Keratinocyte (primary cell): Measurements from ENCODE around the gene PPFIA3. TPM values are rescaled to one million over a fixed set of nuclear protein-coding genes. Genes with fewer than 3 reads are reported as not detected.

ENCODE experiments used
- DNase-seq: peaks from one replicate; pipeline ENCODE4 v3.0.0-alpha.2; 2011; ENCODE audit warnings: low read depth, missing footprints, low spot score
- FAIRE-seq: peaks from 2 replicates; lab custom pipeline; 2011; peaks lifted over from hg19 to GRCh38; lab: Jason Lieb, UNC
- H2AFZ ChIP-seq: 2 replicates; pipeline ENCODE4 v1.6.0; 2012; ENCODE audit warnings: low read length, control low read depth, inconsistent platforms; ENCODE audit not compliant: control insufficient read depth
- H3K27ac ChIP-seq: 2 replicates; pipeline ENCODE4 v1.5.1; 2011; ENCODE audit warnings: low read length; ENCODE audit not compliant: control insufficient read depth, insufficient read depth
- H3K27me3 ChIP-seq: 3 replicates; pipeline ENCODE4 v1.6.0; 2011; ENCODE audit warnings: low read length; ENCODE audit not compliant: control insufficient read depth, insufficient read depth; ENCODE audit errors: extremely low read depth
- H3K36me3 ChIP-seq, 2 experiments: 2 replicates in 1 of 2; 3 replicates in 1 of 2; pipeline ENCODE4 v1.5.1; 2011; ENCODE audit warnings: low read length in 2 of 2, mild to moderate bottlenecking in 1 of 2; ENCODE audit not compliant: control insufficient read depth in 2 of 2, insufficient read depth in 2 of 2; ENCODE audit errors: extremely low read depth in 1 of 2
- H3K4me1 ChIP-seq: 3 replicates; pipeline ENCODE4 v1.5.1; 2011; ENCODE audit warnings: low read length; ENCODE audit not compliant: control insufficient read depth, insufficient read depth; ENCODE audit errors: extremely low read depth
- H3K4me2 ChIP-seq: 3 replicates; pipeline ENCODE4 v1.6.0; 2011; ENCODE audit warnings: low read depth, low read length; ENCODE audit not compliant: control insufficient read depth, insufficient read depth; ENCODE audit errors: extremely low read depth
- H3K4me3 ChIP-seq, 3 experiments: fragments of 200-600 bp in 1 of 3; sonication (generic) in 1 of 3; 2 replicates in 2 of 3; 3 replicates in 1 of 3; pipeline ENCODE4 v1.5.1; 2011 to 2016; ENCODE audit warnings: low read length in 3 of 3, mild to moderate bottlenecking in 3 of 3, control low read depth in 2 of 3, inconsistent platforms in 1 of 3, low read depth in 1 of 3, mixed read lengths in 1 of 3, mixed run types in 1 of 3, moderate library complexity in 1 of 3; ENCODE audit not compliant: control insufficient read depth in 2 of 3, insufficient read depth in 2 of 3; ENCODE audit errors: extremely low read depth in 1 of 3
- H3K79me2 ChIP-seq: 2 replicates; pipeline ENCODE4 v1.6.0; 2012; ENCODE audit warnings: low read length; ENCODE audit not compliant: control insufficient read depth, insufficient read depth
- H3K9ac ChIP-seq: 3 replicates; pipeline ENCODE4 v1.6.0; 2011; ENCODE audit warnings: low read length; ENCODE audit not compliant: control insufficient read depth, insufficient read depth; ENCODE audit errors: extremely low read depth
- H3K9me1 ChIP-seq: 3 replicates; pipeline ENCODE4 v1.6.0; 2011; ENCODE audit warnings: low read length; ENCODE audit not compliant: control insufficient read depth, insufficient read depth; ENCODE audit errors: extremely low read depth
- H3K9me3 ChIP-seq: 2 replicates; pipeline ENCODE4 v1.5.1; 2012; ENCODE audit warnings: low read depth, low read length; ENCODE audit not compliant: control insufficient read depth
- H4K20me1 ChIP-seq: 3 replicates; pipeline ENCODE4 v1.6.0; 2011; ENCODE audit warnings: low read length; ENCODE audit not compliant: control insufficient read depth, insufficient read depth; ENCODE audit errors: extremely low read depth
- CTCF ChIP-seq, 3 experiments: IDR thresholded peaks in 1 of 3; conservative IDR thresholded peaks in 1 of 3; optimal IDR thresholded peaks in 1 of 3; 2 replicates in 2 of 3; 3 replicates in 1 of 3; pipeline versions ENCODE3 to v1.5.1; 2011; ENCODE audit warnings: low read length in 3 of 3, mild to moderate bottlenecking in 3 of 3, moderate library complexity in 2 of 3, control low read depth in 1 of 3, inconsistent platforms in 1 of 3; ENCODE audit not compliant: insufficient read depth in 2 of 3; ENCODE audit errors: extremely low read depth in 1 of 3
- EZH2 ChIP-seq: IDR thresholded peaks from one replicate; pipeline ENCODE4 v1.6.1; 2012; ENCODE audit warnings: inconsistent platforms, mild to moderate bottlenecking, low read length, moderate library complexity
- dilution Hi-C: fragments of 300-500 bp; cut with MboI; formaldehyde crosslinking; loops from one replicate; pipeline ENCODE4 v1.7.0; 2020; ENCODE audit warnings: low sequenced_read_pairs; ENCODE audit not compliant: extremely low pct_ligation_motif_present
- polyA plus RNA-seq, 5 experiments: library from polyadenylated mRNA; depleted of rRNA in 3 of 5; stranded (reverse) in 3 of 5; stranded (forward) in 1 of 5; unstranded in 1 of 5; fragments of >200 nt; gene quantifications; 1 replicate in 1 of 5; 2 replicates in 3 of 5; 3 replicates in 1 of 5; pipeline versions ENCODE4 v1.2.1 to v1.2.3, GENCODE V29; 2011 to 2012; ENCODE audit warnings: missing spikeins in 2 of 5, low read depth in 1 of 5, low replicate concordance in 1 of 5
- small RNA-seq, 3 experiments: library from RNA; depleted of rRNA; stranded (forward); fragments of <200 nt; gene quantifications; one replicate each; pipeline ENCODE3, GENCODE V24; 2012; ENCODE audit warnings: low read depth in 3 of 3, low replicate concordance in 1 of 3; ENCODE audit not compliant: insufficient read length in 3 of 3

Gene PPFIA3
- polyA plus RNA-seq, 1 donor (not counting 4 experiments of a cell fraction or from before 2014, with no cell fraction given): 3.0 TPM

- dilution Hi-C loops: no loop called here
- FAIRE-seq: no peak
Observed at GRCh38 chr19:49200238-49200862, 81.0 kb downstream of the PPFIA3 start.

More at GRCh38 chr19:49200238-49200862, 81.0 kb downstream of the PPFIA3 start:
- H3K9ac ChIP-seq: no peak overlapping the region
- H3K9me3 ChIP-seq: no peaks in the 10 kb centered on the region
- peaks cover 3% of the 10 kb centered on the region for H3K9me1 ChIP-seq
- no peaks in the 10 kb centered on the region for H3K27me3 ChIP-seq
- no peak overlapping the region for H3K27ac ChIP-seq
- H3K36me3 ChIP-seq: peaks cover 18 to 37% of the 10 kb centered on the region in 2 experiments
- TF ChIP-seq CTCF (optimal IDR thresholded peaks at IDR 0.05 in 1 of 3, IDR thresholded peaks at IDR 0.05 in 1 of 3, conservative IDR thresholded peaks at IDR 0.05 in 1 of 3; ENCODE audit: extremely low read depth in 1 of 3, insufficient read depth in 2 of 3, low read length in 3 of 3): no peak
- TF ChIP-seq EZH2: no peak
- H2AFZ ChIP-seq: no peak overlapping the region
- no peaks in the 10 kb centered on the region for H3K79me2 ChIP-seq
- no peak for DNase-seq
- no peak overlapping the region for H3K4me2 ChIP-seq
- no peak overlapping the region for H3K4me3 ChIP-seq
- no peaks in the 10 kb centered on the region for H4K20me1 ChIP-seq
- H3K4me1 ChIP-seq: peaks cover 19% of the 10 kb centered on the region

Small RNA genes within 50 kb of the gene (small RNA-seq; reads per million reads assigned to genes)
- gene RN7SL708P: 0 reads per million in 3 experiments

Other genes starting within 250 kb of the PPFIA3 start
- gene PPP1R15A, start 247.1 kb upstream of the PPFIA3 start, polyA plus RNA-seq: 23.6 to 36.6 TPM (median 32.5 TPM) in 3 replicates
- not detected in 3 replicates for gene TULP2, start 220.8 kb upstream of the PPFIA3 start, polyA plus RNA-seq
- 44.3 to 65.1 TPM (median 59.2 TPM) in 3 replicates for gene NUCB1, start 219.2 kb upstream of the PPFIA3 start, polyA plus RNA-seq
- 0.45 to 1.8 TPM (median 0.52 TPM) in 3 replicates for gene DHDH, start 185.8 kb upstream of the PPFIA3 start, polyA plus RNA-seq
- gene BAX, start 164.7 kb upstream of the PPFIA3 start, polyA plus RNA-seq: 75.3 to 139 TPM (median 113 TPM) in 3 replicates
- 805 to 2,115 TPM (median 838 TPM) in 3 replicates for gene FTL, start 154.2 kb upstream of the PPFIA3 start, polyA plus RNA-seq
- gene GYS1, start 126.2 kb upstream of the PPFIA3 start, polyA plus RNA-seq: 46.5 to 61.9 TPM (median 58.6 TPM) in 3 replicates
- gene RUVBL2, start 125.7 kb upstream of the PPFIA3 start, polyA plus RNA-seq: 126 to 162 TPM (median 141 TPM) in 3 replicates
- gene LHB, start 102.5 kb upstream of the PPFIA3 start, polyA plus RNA-seq: 0.33 to 0.44 TPM in 2 of 3 replicates, not detected in the other
- gene CGB3, start 95.2 kb upstream of the PPFIA3 start, polyA plus RNA-seq: not detected in 3 replicates
- not detected in 3 replicates for gene CGB2, start 87.7 kb upstream of the PPFIA3 start, polyA plus RNA-seq
- gene CGB1, start 82.6 kb upstream of the PPFIA3 start, polyA plus RNA-seq: not detected in 3 replicates
- 0.20 to 0.24 TPM (median 0.21 TPM) in 3 replicates for gene CGB5, start 75.7 kb upstream of the PPFIA3 start, polyA plus RNA-seq
- gene CGB8, start 70.4 kb upstream of the PPFIA3 start, polyA plus RNA-seq: not detected in 3 replicates
- 0.92 to 4.1 TPM (median 1.2 TPM) in 3 replicates for gene CGB7, start 61.8 kb upstream of the PPFIA3 start, polyA plus RNA-seq
- gene NTF4, start 54.7 kb upstream of the PPFIA3 start, polyA plus RNA-seq: 5.5 to 14.4 TPM (median 8.3 TPM) in 3 replicates
- not detected in 3 replicates for gene KCNA7, start 46.8 kb upstream of the PPFIA3 start, polyA plus RNA-seq
- 116 to 186 TPM (median 149 TPM) in 3 replicates for gene SNRNP70, start 34.1 kb upstream of the PPFIA3 start, polyA plus RNA-seq
- gene LIN7B, start 5.2 kb upstream of the PPFIA3 start, polyA plus RNA-seq: 1.6 to 2.8 TPM (median 1.7 TPM) in 3 replicates
- 0.54 to 0.98 TPM (median 0.71 TPM) in 3 replicates for gene C19orf73, start 401 bp upstream of the PPFIA3 start, polyA plus RNA-seq
- gene HRC, start 35.9 kb downstream of the PPFIA3 start, polyA plus RNA-seq: 0.03 to 0.08 TPM in 2 of 3 replicates, not detected in the other
- 16.1 to 23.3 TPM (median 16.1 TPM) in 3 replicates for gene TRPM4, start 38.2 kb downstream of the PPFIA3 start, polyA plus RNA-seq
- 0.04 TPM in 1 of 3 replicates, not detected in the others for gene SLC6A16, start 205.6 kb downstream of the PPFIA3 start, polyA plus RNA-seq
- gene CD37, start 215.9 kb downstream of the PPFIA3 start, polyA plus RNA-seq: not detected in 3 replicates
- 6.4 to 13.6 TPM (median 8.9 TPM) in 3 replicates for gene TEAD2, start 242.9 kb downstream of the PPFIA3 start, polyA plus RNA-seq
- gene DKKL1, start 244.3 kb downstream of the PPFIA3 start, polyA plus RNA-seq: 0.10 TPM in 1 of 3 replicates, not detected in the others